HG03558 (cell line): ENCODE data around the gene SLC4A7.
"Not testable (repeated sequence)": the region's sequence is repeated elsewhere in the genome, so short reads cannot be mapped to it uniquely, and the experiment has no call there.

Experiments
- ATAC-seq: cut with Tn5 transposase; IDR thresholded peaks from one replicate; pipeline ENCODE4 v1.9.1; 2021; ENCODE audit warnings: moderate number of reproducible peaks; ENCODE audit not compliant: unreplicated experiment; ENCODE audit errors: extremely low read depth

SLC4A7 gene

DNA sequence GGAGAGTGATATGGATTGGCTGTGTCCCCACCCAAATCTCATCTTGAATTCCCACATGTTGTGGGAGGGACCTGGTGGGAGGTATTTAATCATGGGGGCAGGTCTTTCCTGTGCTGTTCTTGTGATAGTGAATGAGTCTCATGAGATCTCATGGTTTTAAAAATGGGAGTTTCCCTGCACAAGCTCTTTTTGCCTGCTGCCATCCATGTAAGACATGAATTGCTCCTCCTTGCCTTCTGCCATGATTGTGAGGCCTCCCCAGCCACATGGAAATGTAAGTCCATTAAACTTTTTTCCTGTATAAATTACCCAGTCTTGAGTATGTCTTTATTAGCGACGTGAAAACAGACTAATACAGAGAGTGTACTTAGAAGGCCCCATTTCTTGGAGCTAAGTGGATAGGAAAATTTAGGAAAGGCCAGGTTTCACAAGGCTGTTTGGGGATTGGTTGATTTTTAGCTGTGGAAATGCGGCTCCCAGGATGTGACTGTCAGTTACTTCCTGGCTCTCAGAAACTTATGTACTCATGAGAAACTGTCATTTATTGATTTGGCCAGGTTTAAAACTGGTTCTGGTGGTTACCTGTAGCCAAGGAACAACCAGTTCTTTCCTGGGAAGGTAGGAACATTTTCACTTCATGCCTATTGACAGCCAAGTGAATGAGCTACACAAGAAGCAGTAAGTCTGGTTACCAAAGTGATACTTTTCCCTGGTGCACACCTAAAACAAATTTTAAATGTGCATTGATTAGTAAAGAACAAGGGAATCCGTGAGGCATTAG lies 155.0 kb downstream of the SLC4A7 start:
- not testable (repeated sequence) for ATAC-seq

DNA sequence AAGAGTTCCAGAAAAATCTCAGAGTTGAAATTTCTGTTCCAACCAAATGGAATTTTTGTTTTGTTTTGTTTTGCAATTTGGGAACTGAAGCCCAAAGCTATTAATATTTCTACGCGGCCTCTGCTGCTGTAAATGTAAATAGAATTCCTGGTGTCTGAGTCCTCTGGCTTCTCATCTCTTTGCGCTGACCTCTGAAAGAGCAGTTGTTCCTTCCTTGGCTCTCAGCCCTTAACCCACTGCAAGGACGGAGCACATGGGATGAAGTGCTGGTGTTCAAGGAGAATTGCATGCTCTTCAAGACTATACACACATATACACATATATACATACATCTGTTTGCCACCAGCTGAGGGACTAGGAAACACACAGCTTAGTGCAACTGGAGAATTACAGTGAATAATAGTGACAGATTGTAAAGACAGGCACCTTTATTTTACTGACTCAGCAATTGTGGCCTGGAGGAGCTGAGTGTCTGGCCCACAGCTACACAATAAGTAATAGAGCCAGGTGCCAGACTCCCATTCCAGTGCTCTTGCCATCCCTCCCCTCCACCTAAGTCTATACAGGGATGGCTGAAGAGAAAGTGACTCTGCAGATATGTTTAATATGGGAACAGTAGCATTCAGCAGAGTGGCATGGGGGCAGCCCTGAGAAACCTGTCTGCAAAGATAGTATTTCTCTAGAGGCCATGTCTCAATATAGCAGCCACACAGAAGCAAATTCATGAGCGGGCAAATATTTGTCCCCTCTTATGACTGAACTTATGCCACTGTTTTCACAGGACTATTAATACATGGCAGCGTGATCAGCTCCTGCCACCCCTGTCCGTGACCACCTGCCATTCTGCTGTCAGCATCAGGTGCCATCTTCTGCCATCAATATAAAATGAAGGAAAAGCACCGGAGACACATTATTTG lies 157.3 kb downstream of the SLC4A7 start:
- ATAC-seq = no peak

DNA sequence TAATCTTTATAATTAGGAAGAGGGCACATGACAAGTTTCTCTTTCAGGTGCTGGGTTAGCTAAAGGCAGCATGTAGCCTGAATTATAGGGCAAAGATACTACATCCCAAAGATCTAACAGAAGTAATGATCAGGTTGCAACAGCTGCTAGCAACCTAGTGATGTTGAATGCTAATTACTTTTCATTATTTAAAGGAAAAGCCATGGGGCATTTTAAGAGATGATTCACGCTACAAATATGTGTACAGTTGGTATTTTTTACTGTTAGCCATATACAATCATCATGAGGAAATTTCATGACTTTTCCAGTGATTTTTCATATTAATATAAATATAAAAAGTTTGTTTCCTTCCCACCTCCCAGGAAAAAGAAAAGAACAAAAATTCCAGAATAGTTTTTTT lies 158.0 kb downstream of the SLC4A7 start:
- no peak for ATAC-seq

DNA sequence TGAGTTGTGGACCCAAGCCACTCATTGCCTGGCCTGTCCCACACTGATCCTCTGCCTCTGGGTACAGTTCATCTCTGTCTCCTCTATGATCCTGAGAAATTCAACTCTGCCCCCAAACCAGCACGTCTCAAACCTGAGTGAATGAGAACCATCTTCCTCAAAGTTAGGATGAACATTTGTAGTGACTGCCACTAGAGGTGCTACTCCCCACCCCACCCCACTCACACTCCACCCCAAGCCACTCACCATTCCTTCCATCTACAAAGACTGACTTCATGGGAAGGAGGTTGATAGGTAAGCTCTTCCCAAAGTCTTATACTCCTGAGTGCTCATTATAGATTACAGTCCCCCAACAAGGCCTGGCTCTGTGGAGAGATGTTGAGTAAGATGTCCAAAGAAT lies 158.8 kb downstream of the SLC4A7 start:
- no peak for ATAC-seq

DNA sequence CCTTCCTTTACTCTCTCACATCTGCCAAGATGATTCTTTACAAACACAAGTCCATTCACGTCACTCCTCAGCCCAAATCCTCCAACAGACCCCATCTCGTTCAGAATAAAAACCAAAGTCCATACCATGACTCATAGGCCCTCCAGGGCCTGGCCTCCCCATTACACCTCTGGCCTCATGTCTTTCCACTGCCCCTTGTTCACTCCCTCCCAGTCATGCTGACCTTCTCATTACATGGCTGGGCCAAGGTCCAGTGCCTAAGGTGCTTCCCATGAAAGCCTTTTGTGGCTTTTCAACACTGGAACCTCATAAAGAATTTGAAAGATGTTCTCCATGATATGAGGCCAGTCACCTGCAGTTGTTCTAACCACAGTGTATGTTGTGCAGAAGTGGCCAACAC lies 159.5 kb downstream of the SLC4A7 start:
- ATAC-seq = no peak

DNA sequence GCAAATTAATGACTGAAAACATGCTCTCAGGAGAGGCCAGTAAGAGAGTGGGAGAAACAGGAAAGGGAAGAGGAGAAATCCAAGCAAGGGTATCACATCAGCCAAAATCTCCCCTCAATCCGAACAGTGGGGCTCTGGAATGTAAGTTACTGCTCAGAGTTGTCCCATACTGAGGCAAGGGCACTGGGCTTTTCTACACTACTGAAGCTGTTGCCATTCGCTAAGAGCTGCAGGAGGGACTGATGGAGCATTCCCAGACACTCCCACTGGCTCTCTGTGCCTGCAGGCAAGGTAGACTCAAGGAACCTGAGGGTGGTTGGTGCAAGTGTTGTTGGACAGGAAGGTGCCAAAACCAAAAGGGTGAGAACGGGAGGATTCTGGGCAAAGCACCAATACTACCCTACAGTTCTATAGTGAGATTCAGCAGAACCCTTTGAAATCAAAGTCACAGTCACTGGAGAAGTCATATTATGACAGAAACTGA lies 161.1 kb downstream of the SLC4A7 start:
- ATAC-seq = no peak
